Choroid plexus epithelial cell (primary cell): ENCODE data around the gene CARS1.

Experiments used
- DNase-seq: peaks from one replicate; pipeline ENCODE4 v3.0.0-alpha.2; 2010; ENCODE audit warnings: low read depth
- H3K4me3 ChIP-seq: 2 replicates; pipeline ENCODE4 v1.5.1; 2011; ENCODE audit warnings: low read depth, mild to moderate bottlenecking, control low read depth, low read length, moderate library complexity
- TF ChIP-seq, protein P1 (sequence below): conservative IDR thresholded peaks from 2 replicates; pipeline ENCODE4 v1.5.1; 2011; ENCODE audit warnings: low read depth, mild to moderate bottlenecking, control low read depth, inconsistent platforms, low read length, moderate library complexity

Gene CARS1

DNA sequence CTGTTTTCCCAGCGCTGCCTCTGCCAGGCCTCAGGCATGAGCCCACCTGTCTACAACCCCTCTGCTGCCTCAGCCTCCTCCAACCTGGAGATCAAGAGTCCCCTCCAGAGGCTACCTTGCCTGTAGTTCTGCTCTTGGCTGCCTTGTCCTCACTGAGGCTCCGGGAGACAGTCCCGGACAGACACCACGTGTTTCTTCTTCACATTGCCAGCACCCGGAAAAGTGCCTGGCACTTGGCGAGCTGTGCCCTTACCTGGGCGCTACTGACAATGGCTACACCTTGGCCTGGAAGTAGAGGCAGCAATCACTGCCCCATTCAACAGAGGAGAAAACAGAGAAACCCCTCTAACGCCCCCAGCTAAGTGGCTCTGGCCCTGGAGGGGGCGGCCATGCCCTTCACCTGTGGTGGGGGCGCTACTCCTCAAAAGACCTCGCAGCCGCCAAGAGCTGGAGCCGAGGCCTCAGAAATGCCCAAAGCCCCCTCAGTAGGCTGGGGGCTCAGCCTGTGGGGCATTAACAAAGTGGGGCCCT is 62.1 kb downstream of the CARS1 start:
- no peak for DNase-seq
- no peak overlapping the region for H3K4me3 ChIP-seq
- TF ChIP-seq, protein P1, sequence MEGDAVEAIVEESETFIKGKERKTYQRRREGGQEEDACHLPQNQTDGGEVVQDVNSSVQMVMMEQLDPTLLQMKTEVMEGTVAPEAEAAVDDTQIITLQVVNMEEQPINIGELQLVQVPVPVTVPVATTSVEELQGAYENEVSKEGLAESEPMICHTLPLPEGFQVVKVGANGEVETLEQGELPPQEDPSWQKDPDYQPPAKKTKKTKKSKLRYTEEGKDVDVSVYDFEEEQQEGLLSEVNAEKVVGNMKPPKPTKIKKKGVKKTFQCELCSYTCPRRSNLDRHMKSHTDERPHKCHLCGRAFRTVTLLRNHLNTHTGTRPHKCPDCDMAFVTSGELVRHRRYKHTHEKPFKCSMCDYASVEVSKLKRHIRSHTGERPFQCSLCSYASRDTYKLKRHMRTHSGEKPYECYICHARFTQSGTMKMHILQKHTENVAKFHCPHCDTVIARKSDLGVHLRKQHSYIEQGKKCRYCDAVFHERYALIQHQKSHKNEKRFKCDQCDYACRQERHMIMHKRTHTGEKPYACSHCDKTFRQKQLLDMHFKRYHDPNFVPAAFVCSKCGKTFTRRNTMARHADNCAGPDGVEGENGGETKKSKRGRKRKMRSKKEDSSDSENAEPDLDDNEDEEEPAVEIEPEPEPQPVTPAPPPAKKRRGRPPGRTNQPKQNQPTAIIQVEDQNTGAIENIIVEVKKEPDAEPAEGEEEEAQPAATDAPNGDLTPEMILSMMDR: no peak

DNA sequence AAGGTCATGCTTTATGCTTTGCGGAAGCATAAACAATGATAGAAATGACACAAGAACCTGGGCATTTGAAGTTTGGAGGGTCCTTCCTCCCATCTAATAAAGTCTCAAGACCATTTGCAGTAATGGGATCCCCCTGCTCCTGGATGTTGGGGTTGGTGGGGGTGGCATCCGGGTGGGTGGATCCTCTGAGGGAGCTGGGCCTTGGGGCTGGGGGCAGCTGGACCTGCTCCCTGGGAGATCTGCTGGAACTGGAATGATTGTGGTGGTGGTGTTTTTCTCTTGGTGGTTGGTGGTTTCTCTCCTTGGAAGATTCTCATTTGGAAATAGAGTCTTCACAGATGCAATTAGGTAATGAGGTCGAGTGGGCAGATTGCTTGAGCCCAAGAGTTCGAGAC is 62.9 kb downstream of the CARS1 start:
- TF ChIP-seq, protein P1: no peak
- H3K4me3 ChIP-seq: no peak overlapping the region
- no peak for DNase-seq

DNA sequence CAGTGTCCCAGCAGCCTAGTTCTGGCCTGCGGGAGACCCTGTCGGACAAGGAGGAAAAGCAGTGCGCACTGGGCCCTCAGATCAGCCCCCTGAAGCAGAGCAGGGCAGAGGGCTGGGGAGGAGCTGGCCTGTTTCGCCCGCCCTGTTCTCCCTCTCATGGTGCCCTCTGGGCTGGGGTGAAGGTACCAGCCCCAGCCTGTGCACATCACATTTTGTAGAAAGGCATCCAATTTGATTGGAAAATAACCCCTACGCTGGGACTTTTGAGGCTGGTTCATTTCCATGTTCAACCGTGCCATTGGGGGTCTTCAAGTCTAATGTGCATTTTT is 64.3 kb downstream of the CARS1 start:
- TF ChIP-seq, protein P1: no peak
- peak overlapping the region; percentile 71 for H3K4me3 ChIP-seq
- DNase-seq: no peak

DNA sequence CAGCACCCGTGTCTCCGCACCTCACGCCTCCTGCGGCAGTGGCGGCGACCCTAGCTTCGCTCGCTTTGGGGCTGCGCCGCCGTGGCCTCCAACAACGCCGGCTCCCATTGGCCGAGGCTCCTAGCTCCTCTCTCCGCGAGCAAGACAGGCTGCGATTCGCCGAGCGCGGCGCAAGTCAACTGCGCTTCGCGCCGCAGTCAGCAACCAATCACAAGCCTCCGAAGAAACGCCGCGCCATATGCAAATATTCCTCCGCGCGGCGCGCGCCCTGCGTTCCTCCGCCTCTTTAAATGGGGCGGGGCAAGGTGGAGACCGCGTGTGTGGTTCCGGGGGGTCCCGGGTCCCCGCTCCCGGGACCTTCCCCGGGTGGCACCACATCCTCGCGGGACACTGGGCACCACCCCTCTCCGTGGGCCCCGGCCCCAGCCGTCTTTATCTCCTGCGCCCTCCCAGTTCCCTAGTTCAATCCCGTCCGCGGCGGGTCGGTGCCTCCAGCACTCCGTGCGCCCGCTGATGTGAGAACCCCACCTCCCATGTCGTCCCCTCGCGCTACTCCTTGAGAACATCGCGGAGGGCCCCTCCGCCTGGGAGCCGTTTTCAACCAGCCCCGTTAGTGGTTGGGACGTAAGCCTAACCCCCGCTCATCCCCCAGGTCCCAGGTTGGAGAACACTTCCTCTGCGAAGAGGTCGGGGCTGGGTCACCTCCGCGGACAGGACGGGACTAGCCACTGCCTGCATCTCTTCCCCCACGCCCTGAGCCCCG is 64.8 kb downstream of the CARS1 start, which contains the start of gene NAP1L4:
Gene NAP1L4, minus strand, starts transcription at position 96 of the 763 bp plus-strand sequence. CDS start 13,109 bp downstream, outside the sequence.
- peak; percentile 98 for DNase-seq
- H3K4me3 ChIP-seq: peak within 1 kb of the TSS; percentile 71
- TF ChIP-seq, protein P1: no peak

DNA sequence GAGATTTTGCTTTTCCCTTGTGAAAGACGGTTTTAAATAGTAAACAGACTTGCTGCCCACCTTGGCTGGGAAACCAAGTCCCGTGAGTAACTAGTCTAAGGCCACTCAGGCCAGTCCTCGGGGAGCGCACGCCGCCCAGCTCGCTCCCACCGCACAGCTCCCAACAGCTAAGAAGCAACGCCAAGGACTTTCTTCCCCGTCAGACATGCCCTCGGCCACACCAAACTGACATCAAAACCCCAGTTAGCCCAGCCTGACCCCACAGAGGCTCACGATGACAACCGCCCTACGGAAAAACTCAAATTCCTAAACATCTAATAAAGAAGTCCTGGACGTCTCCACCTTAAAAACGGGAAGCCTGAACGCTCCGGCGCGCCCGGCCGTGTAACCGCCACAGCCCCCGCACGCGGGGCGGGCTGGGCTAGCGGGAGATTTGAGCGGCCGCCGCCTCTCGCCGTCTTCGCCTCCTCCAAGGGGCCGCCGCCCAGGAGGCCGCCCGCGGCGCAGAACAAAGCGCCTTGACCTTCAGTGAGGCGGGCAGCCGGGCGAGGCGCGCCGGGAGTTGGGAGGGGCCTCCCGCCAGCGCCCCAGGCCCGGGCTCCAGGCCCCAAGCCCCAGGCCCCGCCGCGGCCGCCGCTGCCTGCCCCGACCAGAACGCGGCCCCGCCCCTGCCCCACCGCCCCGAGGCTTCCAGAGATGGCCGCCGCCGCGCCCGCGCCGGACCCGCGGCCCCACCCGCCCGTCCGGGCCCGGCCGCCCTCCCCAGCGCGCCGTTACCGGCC is 65.6 kb downstream of the CARS1 start:
- TF ChIP-seq, protein P1: no peak
- DNase-seq: peak; percentile 43
- H3K4me3 ChIP-seq: peak overlapping the region; percentile 71

DNA sequence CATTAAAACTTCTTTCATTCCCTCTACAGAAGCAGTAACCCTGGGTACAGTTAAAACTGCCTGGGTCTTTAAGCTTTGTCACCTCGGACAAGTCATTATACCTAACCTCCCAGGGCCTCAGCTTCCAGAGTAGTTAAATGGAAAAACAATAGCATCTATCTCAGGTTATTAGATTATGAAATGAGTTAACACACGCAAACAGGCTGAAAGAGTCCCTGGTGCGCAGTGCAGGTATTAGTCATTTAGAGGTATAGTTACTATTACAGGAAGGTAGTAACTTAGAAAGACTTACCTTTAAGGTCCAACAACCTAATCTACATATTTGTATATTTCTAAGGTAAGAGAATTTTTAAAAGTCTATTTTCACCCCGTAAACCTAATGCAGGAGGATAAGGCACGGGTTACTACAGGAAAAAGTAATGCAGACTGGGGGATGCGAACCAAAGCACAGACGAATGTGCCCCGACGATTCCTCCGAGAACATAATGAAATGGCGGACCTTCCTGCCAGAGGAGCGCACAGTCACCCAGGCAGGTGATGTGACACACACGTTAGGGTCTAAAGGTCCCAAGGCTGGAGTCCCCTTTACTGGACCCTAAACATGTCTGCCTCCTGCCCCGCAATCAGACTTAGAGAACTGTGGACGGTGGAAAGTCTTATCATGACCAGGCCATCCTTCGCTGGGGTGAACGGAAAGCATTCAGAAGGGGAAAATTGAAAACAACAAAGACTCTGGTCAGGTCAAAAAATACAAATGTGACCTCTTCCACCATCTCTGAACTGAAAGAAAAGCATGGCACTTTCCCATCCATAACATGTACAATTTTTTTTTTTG is 66.4 kb downstream of the CARS1 start:
- DNase-seq: no peak
- H3K4me3 ChIP-seq: peak overlapping the region; percentile 71
- TF ChIP-seq, protein P1: no peak
